Measurements from ENCODE around the gene LHFPL2. TPM values are rescaled to one million over a fixed set of nuclear protein-coding genes. Genes with fewer than 3 reads are reported as not detected.

LHFPL2 gene
- total RNA-seq, 1 experiment from 2014 or later, result 43.6 TPM

DNA sequence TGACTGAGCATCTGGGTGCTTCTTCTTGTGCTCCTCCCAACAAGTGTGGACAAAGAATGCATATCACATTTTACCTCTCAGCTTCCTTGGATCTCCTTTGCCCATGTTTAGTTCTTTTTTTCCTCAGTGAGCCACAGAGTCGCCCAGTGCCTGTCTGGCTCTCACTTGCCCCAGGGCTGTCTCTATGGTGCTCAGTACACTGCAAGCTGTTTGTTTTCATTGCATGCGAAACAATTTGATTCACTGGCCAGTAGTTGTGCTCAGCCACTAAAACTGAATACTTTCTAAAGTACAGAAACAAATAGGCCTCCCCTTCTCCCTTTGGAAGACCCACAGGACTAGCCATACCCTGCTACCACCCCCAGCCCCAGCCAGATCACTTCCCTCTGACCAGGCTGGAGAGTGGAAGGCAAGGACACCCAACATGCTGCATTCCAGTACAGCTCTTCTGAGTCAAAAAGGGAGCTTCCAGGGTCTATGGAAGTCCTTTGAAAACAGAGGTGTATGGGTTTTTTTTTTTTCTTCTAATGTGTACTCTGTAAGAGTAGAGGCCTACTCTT, 3.8 kb downstream of the LHFPL2 start:
- Mint-ChIP-seq H3K27ac (ENCODE audit: unreplicated experiment) (no peak overlapping the region), H3K4me1 (ENCODE audit: low read depth, unreplicated experiment) (peaks cover 64% of the 10 kb centered on the region), H3K36me3 (ENCODE audit: insufficient read depth, unreplicated experiment) (peaks cover 41% of the 10 kb centered on the region), H3K4me3 (ENCODE audit: low read depth, unreplicated experiment) (no peak overlapping the region), H3K27me3 (ENCODE audit: unreplicated experiment) (no peaks in the 10 kb centered on the region), H3K9me3 (ENCODE audit: low read depth, unreplicated experiment) (no peaks in the 10 kb centered on the region)
- no TSS peak for BruUV-seq (replicated peaks)
- no peak for TF ChIP-seq CTCF (IDR thresholded peaks at IDR 0.05; ENCODE audit: unreplicated experiment)
- CTCF ChIA-PET, result no interaction called here
- intact Hi-C loops (cut with micrococcal nuclease; ENCODE audit: unreplicated experiment), result loop anchor here (5.0 kb wide), 1 partner anchor 48 kb away; no protein-coding TSS in a partner anchor
- no peak for DNase-seq

GRCh38 chr5:78644129-78644528, 4.4 kb downstream of the LHFPL2 start:
- CTCF ChIA-PET, result no interaction called here
- no TSS peak for BruUV-seq (replicated peaks)
- Mint-ChIP-seq H3K4me3 (ENCODE audit: low read depth, unreplicated experiment) (no peak overlapping the region), H3K27ac (ENCODE audit: unreplicated experiment) (no peak overlapping the region), H3K9me3 (ENCODE audit: low read depth, unreplicated experiment) (no peaks in the 10 kb centered on the region), H3K4me1 (ENCODE audit: low read depth, unreplicated experiment) (peaks cover 65% of the 10 kb centered on the region), H3K36me3 (ENCODE audit: insufficient read depth, unreplicated experiment) (peaks cover 38% of the 10 kb centered on the region), H3K27me3 (ENCODE audit: unreplicated experiment) (no peaks in the 10 kb centered on the region)
- no peak for TF ChIP-seq CTCF (IDR thresholded peaks at IDR 0.05; ENCODE audit: unreplicated experiment)
- intact Hi-C loops (cut with micrococcal nuclease; ENCODE audit: unreplicated experiment), result loop anchor here (5.0 kb wide), 1 partner anchor 47 kb away; no protein-coding TSS in a partner anchor
- no peak for DNase-seq

GRCh38 chr5:78642701-78643100, 5.9 kb downstream of the LHFPL2 start:
- Mint-ChIP-seq H3K27me3 (ENCODE audit: unreplicated experiment) (no peaks in the 10 kb centered on the region), H3K4me3 (ENCODE audit: low read depth, unreplicated experiment) (no peak overlapping the region), H3K27ac (ENCODE audit: unreplicated experiment) (peak overlapping the region; percentile 18), H3K36me3 (ENCODE audit: insufficient read depth, unreplicated experiment) (peaks cover 34% of the 10 kb centered on the region), H3K4me1 (ENCODE audit: low read depth, unreplicated experiment) (peaks cover 76% of the 10 kb centered on the region), H3K9me3 (ENCODE audit: low read depth, unreplicated experiment) (no peaks in the 10 kb centered on the region)
- intact Hi-C loops (cut with micrococcal nuclease; ENCODE audit: unreplicated experiment), result loop anchor here (5.0 kb wide), 1 partner anchor 45 kb away; no protein-coding TSS in a partner anchor
- no peak for DNase-seq
- CTCF ChIA-PET, result no interaction called here
- no peak for TF ChIP-seq CTCF (IDR thresholded peaks at IDR 0.05; ENCODE audit: unreplicated experiment)
- no TSS peak for BruUV-seq (replicated peaks)

DNA sequence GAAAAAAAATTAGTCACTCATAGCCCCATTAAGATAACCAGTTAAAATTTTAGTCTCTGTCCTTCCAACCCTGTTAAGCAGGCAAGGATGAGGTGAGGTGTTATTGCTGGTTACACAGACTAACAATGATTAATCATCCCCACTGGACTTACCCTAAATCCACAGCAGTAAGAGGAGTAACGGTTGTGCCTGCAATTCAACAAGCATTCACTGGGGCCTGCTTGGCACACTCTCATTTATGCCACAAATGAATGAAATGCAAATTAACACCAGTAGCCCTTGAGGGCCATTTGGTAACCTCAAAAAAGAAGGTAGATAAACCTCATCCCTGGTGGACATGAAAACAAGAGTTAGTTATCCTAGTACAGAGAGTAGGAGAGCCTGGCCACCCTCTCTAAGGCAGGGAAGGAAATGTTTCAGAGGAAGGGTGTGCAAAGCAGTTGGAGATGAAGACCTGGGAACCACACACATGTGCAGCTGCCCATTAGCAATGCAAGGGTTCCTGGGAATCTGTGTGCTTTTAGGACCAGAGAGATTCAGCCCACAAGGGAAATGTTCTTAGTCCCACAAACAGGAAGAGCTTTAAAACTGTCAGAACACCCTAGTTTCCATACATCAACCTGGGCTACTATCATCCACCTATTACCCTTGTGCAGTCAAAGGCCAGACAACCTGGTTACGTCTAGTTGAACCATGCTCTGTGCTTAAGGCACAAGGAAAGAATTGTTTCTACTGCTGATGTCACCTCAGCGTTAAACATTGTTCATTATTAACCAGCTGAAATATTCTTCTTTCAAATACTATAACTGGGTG, 7.7 kb downstream of the LHFPL2 start:
- CTCF ChIA-PET, result interaction anchor here (1.0 to 1.5 kb wide), 2 partner anchors 11 to 47 kb away, joined by 3 read pairs; no protein-coding TSS in a partner anchor
- Mint-ChIP-seq H3K4me1 (ENCODE audit: low read depth, unreplicated experiment) (peaks cover 78% of the 10 kb centered on the region), H3K9me3 (ENCODE audit: low read depth, unreplicated experiment) (no peaks in the 10 kb centered on the region), H3K27ac (ENCODE audit: unreplicated experiment) (peak overlapping the region; percentile 54), H3K4me3 (ENCODE audit: low read depth, unreplicated experiment) (peak overlapping the region; percentile 31), H3K27me3 (ENCODE audit: unreplicated experiment) (no peaks in the 10 kb centered on the region), H3K36me3 (ENCODE audit: insufficient read depth, unreplicated experiment) (peaks cover 24% of the 10 kb centered on the region)
- TF ChIP-seq CTCF (IDR thresholded peaks at IDR 0.05; ENCODE audit: unreplicated experiment), result no peak
- intact Hi-C loops (cut with micrococcal nuclease; ENCODE audit: unreplicated experiment), result loop anchor here (5.0 kb wide), 1 partner anchor 44 kb away; no protein-coding TSS in a partner anchor
- no TSS peak for BruUV-seq (replicated peaks)
- DNase-seq, result no peak

Data from Calu3 (cell line).